ENCODE measurements around the gene MPPED1.

Gene MPPED1

GRCh38 chr22:43408009-43408408 is 3.8 kb upstream of the MPPED1 start:
- no peak for DNase-seq (ENCODE audit: low read depth, low spot score)
- no peak overlapping the region for H3K27ac ChIP-seq

- H3K27ac ChIP-seq: no peak overlapping the region
- DNase-seq (ENCODE audit: low read depth, low spot score): no peak
Observed at GRCh38 chr22:43409046-43409445, 2.8 kb upstream of the MPPED1 start.

GRCh38 chr22:43409800-43410199 is 2.0 kb upstream of the MPPED1 start:
- H3K27ac ChIP-seq: no peak overlapping the region
- DNase-seq (ENCODE audit: low read depth, low spot score): no peak

GRCh38 chr22:43411040-43411868 is 560 bp upstream of the MPPED1 start:
- no peak overlapping the region for H3K27ac ChIP-seq
- no peak for DNase-seq (ENCODE audit: low read depth, low spot score)

- H3K27ac ChIP-seq: no peak overlapping the region
- no peak for DNase-seq (ENCODE audit: low read depth, low spot score)
Observed at GRCh38 chr22:43412808-43413795, 1.3 kb downstream of the MPPED1 start.

- no peak overlapping the region for H3K27ac ChIP-seq
- DNase-seq (ENCODE audit: low read depth, low spot score): no peak
Observed at GRCh38 chr22:43413826-43414225, 2.0 kb downstream of the MPPED1 start.

- H3K27ac ChIP-seq: no peak overlapping the region
- no peak for DNase-seq (ENCODE audit: low read depth, low spot score)
Observed at GRCh38 chr22:43415681-43416080, 3.9 kb downstream of the MPPED1 start.

- no peak for DNase-seq (ENCODE audit: low read depth, low spot score)
- no peak overlapping the region for H3K27ac ChIP-seq
Observed at GRCh38 chr22:43417555-43417954, 5.7 kb downstream of the MPPED1 start.

- no peak overlapping the region for H3K27ac ChIP-seq
- DNase-seq (ENCODE audit: low read depth, low spot score): no peak
Observed at GRCh38 chr22:43418079-43418825, 6.4 kb downstream of the MPPED1 start.

GRCh38 chr22:43419371-43420080 is 7.7 kb downstream of the MPPED1 start:
- no peak overlapping the region for H3K27ac ChIP-seq
- DNase-seq (ENCODE audit: low read depth, low spot score): no peak

GRCh38 chr22:43421046-43421665 is 9.3 kb downstream of the MPPED1 start:
- no peak for DNase-seq (ENCODE audit: low read depth, low spot score)

GRCh38 chr22:43421914-43422615 is 10.3 kb downstream of the MPPED1 start:
- DNase-seq (ENCODE audit: low read depth, low spot score): no peak
- H3K27ac ChIP-seq: no peak overlapping the region

More at GRCh38 chr22:43421046-43421665, 9.3 kb downstream of the MPPED1 start:
- H3K27ac ChIP-seq: no peak overlapping the region

- H3K27ac ChIP-seq: no peak overlapping the region
- DNase-seq (ENCODE audit: low read depth, low spot score): no peak
Observed at GRCh38 chr22:43423046-43423445, 11.2 kb downstream of the MPPED1 start.

GRCh38 chr22:43424201-43424600 is 12.4 kb downstream of the MPPED1 start:
- no peak for DNase-seq (ENCODE audit: low read depth, low spot score)
- no peak overlapping the region for H3K27ac ChIP-seq

- no peak for DNase-seq (ENCODE audit: low read depth, low spot score)
- no peak overlapping the region for H3K27ac ChIP-seq
Observed at GRCh38 chr22:43424666-43425630, 13.1 kb downstream of the MPPED1 start.

GRCh38 chr22:43425976-43426785 is 14.4 kb downstream of the MPPED1 start:
- H3K27ac ChIP-seq: no peak overlapping the region
- no peak for DNase-seq (ENCODE audit: low read depth, low spot score)

GRCh38 chr22:43426816-43427215 is 15.0 kb downstream of the MPPED1 start:
- DNase-seq (ENCODE audit: low read depth, low spot score): no peak
- H3K27ac ChIP-seq: no peak overlapping the region
